ENCODE results near the gene TNIK. TPM values are rescaled to one million over a fixed set of nuclear protein-coding genes. Genes with fewer than 3 reads are reported as not detected.

Gene TNIK
- total RNA-seq, 1 donor from 2014 or later: 9.3 TPM

GRCh38 chr3:171064461-171064860 is 395.7 kb downstream of the TNIK start:
- Mint-ChIP-seq H3K27ac (no peak overlapping the region), H3K9me3 (no peaks in the 10 kb centered on the region), H3K27me3 (ENCODE audit: low read depth) (no peaks in the 10 kb centered on the region), H3K4me1 (peaks cover 3% of the 10 kb centered on the region), H3K36me3 (no peaks in the 10 kb centered on the region), H3K4me3 (no peak overlapping the region)
- DNase-seq (ENCODE audit: low spot score in 2 of 2, unreplicated experiment in 2 of 2): no peak
- TF ChIP-seq CTCF (IDR thresholded peaks at IDR 0.05; ENCODE audit: unreplicated experiment): no peak

- no peak overlapping the region for H3K27ac Mint-ChIP-seq
- H3K27me3 Mint-ChIP-seq (ENCODE audit: low read depth): no peaks in the 10 kb centered on the region
- no peak for TF ChIP-seq CTCF (IDR thresholded peaks at IDR 0.05; ENCODE audit: unreplicated experiment)
- no peaks in the 10 kb centered on the region for H3K36me3 Mint-ChIP-seq
- H3K9me3 Mint-ChIP-seq: no peaks in the 10 kb centered on the region
- no peak overlapping the region for H3K4me3 Mint-ChIP-seq
- DNase-seq (ENCODE audit: low spot score in 2 of 2, unreplicated experiment in 2 of 2): no peak
- H3K4me1 Mint-ChIP-seq: no peaks in the 10 kb centered on the region
Observed at GRCh38 chr3:171061749-171062148, 398.5 kb downstream of the TNIK start.

- Mint-ChIP-seq H3K4me3 (no peak overlapping the region), H3K4me1 (no peaks in the 10 kb centered on the region), H3K9me3 (no peaks in the 10 kb centered on the region), H3K27ac (no peak overlapping the region), H3K27me3 (ENCODE audit: low read depth) (no peaks in the 10 kb centered on the region), H3K36me3 (no peaks in the 10 kb centered on the region)
- TF ChIP-seq CTCF (IDR thresholded peaks at IDR 0.05; ENCODE audit: unreplicated experiment): no peak
- no peak for DNase-seq (ENCODE audit: low spot score in 2 of 2, unreplicated experiment in 2 of 2)
Observed at GRCh38 chr3:171059978-171060377, 400.2 kb downstream of the TNIK start.

GRCh38 chr3:171058873-171059603 is 401.2 kb downstream of the TNIK start:
- no peak for TF ChIP-seq CTCF (IDR thresholded peaks at IDR 0.05; ENCODE audit: unreplicated experiment)
- H3K27me3 Mint-ChIP-seq (ENCODE audit: low read depth): no peaks in the 10 kb centered on the region
- no peaks in the 10 kb centered on the region for H3K4me1 Mint-ChIP-seq
- no peak overlapping the region for H3K27ac Mint-ChIP-seq
- DNase-seq (ENCODE audit: low spot score in 2 of 2, unreplicated experiment in 2 of 2): no peak
- H3K36me3 Mint-ChIP-seq: no peaks in the 10 kb centered on the region
- no peak overlapping the region for H3K4me3 Mint-ChIP-seq
- no peaks in the 10 kb centered on the region for H3K9me3 Mint-ChIP-seq

- TF ChIP-seq CTCF (IDR thresholded peaks at IDR 0.05; ENCODE audit: unreplicated experiment): no peak
- Mint-ChIP-seq H3K27me3 (ENCODE audit: low read depth) (no peaks in the 10 kb centered on the region), H3K4me3 (no peak overlapping the region), H3K9me3 (peaks cover 6% of the 10 kb centered on the region), H3K4me1 (no peaks in the 10 kb centered on the region), H3K36me3 (no peaks in the 10 kb centered on the region), H3K27ac (no peak overlapping the region)
- no peak for DNase-seq (ENCODE audit: low spot score in 2 of 2, unreplicated experiment in 2 of 2)
Observed at GRCh38 chr3:171058058-171058457, 402.1 kb downstream of the TNIK start.

Measured in mesothelial cell of epicardium (in vitro differentiated cells).